ENCODE data around the gene KIF1A. TPM values are rescaled to one million over a fixed set of nuclear protein-coding genes. Genes with fewer than 3 reads are reported as not detected.

The KIF1A gene
- polyA plus RNA-seq, 1 donor from 2014 or later, result 63.4 TPM

DNA sequence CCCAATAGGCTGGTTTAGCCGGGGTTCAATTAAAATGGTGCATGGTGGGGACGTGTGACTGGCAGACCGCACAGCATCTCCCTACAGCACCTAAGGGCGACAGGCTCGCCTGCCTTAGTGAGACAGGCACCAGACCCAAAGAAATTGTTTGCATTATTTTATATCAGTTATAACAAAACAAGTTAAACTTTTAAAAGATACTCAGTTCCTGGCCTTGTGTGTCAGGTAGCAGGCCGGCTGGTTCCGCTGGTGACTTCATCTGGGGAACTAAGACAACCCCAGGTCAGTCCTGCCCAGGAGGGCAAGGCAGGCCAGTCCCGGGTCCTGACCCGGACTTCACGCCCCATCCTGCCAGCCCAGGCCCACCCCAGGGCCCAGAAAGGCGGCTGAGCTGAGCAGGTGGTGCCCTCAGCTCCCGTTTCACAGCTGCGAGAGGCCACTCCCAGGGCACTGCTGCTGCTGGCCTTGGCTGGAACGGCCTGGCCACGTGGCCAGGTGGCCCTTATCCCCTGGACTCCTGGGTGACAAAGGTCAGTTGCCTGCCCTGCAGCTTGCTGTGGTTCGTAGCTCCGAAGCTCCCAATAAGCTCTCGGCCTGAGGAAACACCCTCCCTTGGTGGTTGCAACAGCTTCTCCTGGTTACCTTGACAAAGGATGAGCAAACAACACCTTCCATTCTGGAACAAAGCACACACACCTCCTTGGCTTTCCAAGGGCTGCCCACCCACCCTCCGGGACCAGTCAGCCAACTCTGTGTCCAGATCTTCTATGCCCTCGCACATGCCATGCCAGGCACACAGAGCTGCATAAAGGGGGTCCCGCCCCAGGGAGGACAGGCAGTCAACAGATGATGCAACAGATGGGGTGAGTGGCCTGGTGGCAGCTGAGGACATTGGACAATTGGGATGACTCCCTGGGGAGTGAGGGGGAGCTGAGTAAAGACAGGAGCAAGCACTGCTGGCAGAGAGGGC is 37.3 kb upstream of the KIF1A start:
- no peak for TF ChIP-seq TAF1 (IDR thresholded peaks at IDR 0.05; ENCODE audit: low read depth)
- no peak for TF ChIP-seq SMC3 (conservative IDR thresholded peaks at IDR 0.05; ENCODE audit: poor library complexity)
- TF ChIP-seq, protein P1, sequence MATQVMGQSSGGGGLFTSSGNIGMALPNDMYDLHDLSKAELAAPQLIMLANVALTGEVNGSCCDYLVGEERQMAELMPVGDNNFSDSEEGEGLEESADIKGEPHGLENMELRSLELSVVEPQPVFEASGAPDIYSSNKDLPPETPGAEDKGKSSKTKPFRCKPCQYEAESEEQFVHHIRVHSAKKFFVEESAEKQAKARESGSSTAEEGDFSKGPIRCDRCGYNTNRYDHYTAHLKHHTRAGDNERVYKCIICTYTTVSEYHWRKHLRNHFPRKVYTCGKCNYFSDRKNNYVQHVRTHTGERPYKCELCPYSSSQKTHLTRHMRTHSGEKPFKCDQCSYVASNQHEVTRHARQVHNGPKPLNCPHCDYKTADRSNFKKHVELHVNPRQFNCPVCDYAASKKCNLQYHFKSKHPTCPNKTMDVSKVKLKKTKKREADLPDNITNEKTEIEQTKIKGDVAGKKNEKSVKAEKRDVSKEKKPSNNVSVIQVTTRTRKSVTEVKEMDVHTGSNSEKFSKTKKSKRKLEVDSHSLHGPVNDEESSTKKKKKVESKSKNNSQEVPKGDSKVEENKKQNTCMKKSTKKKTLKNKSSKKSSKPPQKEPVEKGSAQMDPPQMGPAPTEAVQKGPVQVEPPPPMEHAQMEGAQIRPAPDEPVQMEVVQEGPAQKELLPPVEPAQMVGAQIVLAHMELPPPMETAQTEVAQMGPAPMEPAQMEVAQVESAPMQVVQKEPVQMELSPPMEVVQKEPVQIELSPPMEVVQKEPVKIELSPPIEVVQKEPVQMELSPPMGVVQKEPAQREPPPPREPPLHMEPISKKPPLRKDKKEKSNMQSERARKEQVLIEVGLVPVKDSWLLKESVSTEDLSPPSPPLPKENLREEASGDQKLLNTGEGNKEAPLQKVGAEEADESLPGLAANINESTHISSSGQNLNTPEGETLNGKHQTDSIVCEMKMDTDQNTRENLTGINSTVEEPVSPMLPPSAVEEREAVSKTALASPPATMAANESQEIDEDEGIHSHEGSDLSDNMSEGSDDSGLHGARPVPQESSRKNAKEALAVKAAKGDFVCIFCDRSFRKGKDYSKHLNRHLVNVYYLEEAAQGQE (IDR thresholded peaks at IDR 0.05; ENCODE audit: borderline replicate concordance), result no peak
- no peak for TF ChIP-seq POLR2AphosphoS5 (IDR thresholded peaks at IDR 0.05)
- TF ChIP-seq RAD21 (conservative IDR thresholded peaks at IDR 0.05), result no peak
- TF ChIP-seq EP300 (conservative IDR thresholded peaks at IDR 0.05; ENCODE audit: poor library complexity, severe bottlenecking), result no peak
- no peak for TF ChIP-seq EZH2 (IDR thresholded peaks at IDR 0.05; ENCODE audit: borderline replicate concordance, insufficient read depth, low read length, poor library complexity, severe bottlenecking)
- TF ChIP-seq MXI1 (conservative IDR thresholded peaks at IDR 0.05; ENCODE audit: poor library complexity, severe bottlenecking), result no peak
- TF ChIP-seq, protein P2, sequence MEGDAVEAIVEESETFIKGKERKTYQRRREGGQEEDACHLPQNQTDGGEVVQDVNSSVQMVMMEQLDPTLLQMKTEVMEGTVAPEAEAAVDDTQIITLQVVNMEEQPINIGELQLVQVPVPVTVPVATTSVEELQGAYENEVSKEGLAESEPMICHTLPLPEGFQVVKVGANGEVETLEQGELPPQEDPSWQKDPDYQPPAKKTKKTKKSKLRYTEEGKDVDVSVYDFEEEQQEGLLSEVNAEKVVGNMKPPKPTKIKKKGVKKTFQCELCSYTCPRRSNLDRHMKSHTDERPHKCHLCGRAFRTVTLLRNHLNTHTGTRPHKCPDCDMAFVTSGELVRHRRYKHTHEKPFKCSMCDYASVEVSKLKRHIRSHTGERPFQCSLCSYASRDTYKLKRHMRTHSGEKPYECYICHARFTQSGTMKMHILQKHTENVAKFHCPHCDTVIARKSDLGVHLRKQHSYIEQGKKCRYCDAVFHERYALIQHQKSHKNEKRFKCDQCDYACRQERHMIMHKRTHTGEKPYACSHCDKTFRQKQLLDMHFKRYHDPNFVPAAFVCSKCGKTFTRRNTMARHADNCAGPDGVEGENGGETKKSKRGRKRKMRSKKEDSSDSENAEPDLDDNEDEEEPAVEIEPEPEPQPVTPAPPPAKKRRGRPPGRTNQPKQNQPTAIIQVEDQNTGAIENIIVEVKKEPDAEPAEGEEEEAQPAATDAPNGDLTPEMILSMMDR (IDR thresholded peaks at IDR 0.05; ENCODE audit: poor library complexity, severe bottlenecking), result no peak
- H3K36me3 ChIP-seq (ENCODE audit: insufficient read depth, low read length), result no peaks in the 10 kb centered on the region
- H3K9ac ChIP-seq (ENCODE audit: low read length), result no peak overlapping the region
- H3K9me3 ChIP-seq (ENCODE audit: low read length), result no peaks in the 10 kb centered on the region
- H3K27ac ChIP-seq (ENCODE audit: low read length), result no peak overlapping the region
- no peaks in the 10 kb centered on the region for H3K9me2 ChIP-seq (ENCODE audit: insufficient read depth, low read length)
- no peaks in the 10 kb centered on the region for H3K27me3 ChIP-seq (ENCODE audit: insufficient read depth, low read depth, low read length)
- H4K20me1 ChIP-seq (ENCODE audit: insufficient read depth), result no peaks in the 10 kb centered on the region
- H3K4me3 ChIP-seq (ENCODE audit: low read length), result no peak overlapping the region
- no peak overlapping the region for H2AFZ ChIP-seq (ENCODE audit: low read depth, low read length)
- H3K4me2 ChIP-seq (ENCODE audit: low read length), result no peak overlapping the region
- H3F3A ChIP-seq (ENCODE audit: insufficient read depth, low read length, poor library complexity, severe bottlenecking), result no peaks in the 10 kb centered on the region
- no peaks in the 10 kb centered on the region for H3K79me2 ChIP-seq (replicated peaks; ENCODE audit: insufficient read depth, low read length)

DNA sequence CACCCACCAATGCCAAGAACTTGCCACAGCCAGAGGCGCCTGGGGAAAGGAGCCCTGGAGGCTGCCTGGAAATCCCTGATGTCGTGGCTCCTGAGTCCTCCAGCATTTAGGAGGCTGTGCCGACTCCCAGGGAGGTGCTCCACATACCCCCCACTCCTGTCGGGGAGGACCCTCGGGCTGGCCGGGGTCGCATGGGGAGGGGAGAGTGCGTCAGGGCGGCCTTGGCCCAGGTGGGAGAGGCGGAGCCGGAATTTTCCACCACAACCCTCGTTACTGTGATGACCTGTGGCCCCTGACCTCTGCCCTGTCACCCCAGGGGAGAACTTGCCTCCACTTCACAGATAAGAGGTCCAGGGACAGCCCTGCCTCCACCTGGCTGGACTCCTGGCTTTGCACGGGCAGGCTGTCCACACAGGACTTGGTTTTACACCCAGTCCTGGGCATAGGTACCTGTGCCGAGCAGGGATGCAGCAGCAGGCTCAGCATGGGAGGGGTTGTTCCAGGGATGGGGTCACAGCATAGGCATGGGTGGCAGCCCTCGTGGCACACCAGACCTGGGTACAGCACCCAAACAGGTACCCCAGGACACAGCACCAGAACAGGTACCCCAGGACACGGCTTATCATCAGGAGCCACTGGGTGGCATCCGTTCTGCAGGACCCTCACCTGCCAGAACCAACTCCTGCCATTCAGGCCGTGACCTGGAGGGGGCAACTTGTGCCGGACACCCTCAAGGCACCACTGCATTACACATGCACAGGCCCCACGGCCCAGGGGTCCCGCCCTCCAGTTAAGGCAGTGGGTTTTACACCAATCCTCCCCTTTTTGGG is 36.3 kb upstream of the KIF1A start:
- Histone ChIP-seq H3K36me3 (ENCODE audit: insufficient read depth, low read length) (no peaks in the 10 kb centered on the region), H3K27me3 (ENCODE audit: insufficient read depth, low read depth, low read length) (no peaks in the 10 kb centered on the region), H3K4me2 (ENCODE audit: low read length) (no peak overlapping the region), H3F3A (ENCODE audit: insufficient read depth, low read length, poor library complexity, severe bottlenecking) (no peaks in the 10 kb centered on the region), H3K79me2 (replicated peaks; ENCODE audit: insufficient read depth, low read length) (no peaks in the 10 kb centered on the region), H3K9ac (ENCODE audit: low read length) (no peak overlapping the region), H3K4me3 (ENCODE audit: low read length) (no peak overlapping the region), H3K27ac (ENCODE audit: low read length) (no peak overlapping the region), H2AFZ (ENCODE audit: low read depth, low read length) (no peak overlapping the region), H3K9me2 (ENCODE audit: insufficient read depth, low read length) (no peaks in the 10 kb centered on the region), H3K9me3 (ENCODE audit: low read length) (no peaks in the 10 kb centered on the region), H4K20me1 (ENCODE audit: insufficient read depth) (no peaks in the 10 kb centered on the region)
- TF ChIP-seq RAD21 (conservative IDR thresholded peaks at IDR 0.05), result no peak
